Muscle of arm (tissue), 14 donors: ENCODE data around the gene HAO2. TPM values are rescaled to one million over a fixed set of nuclear protein-coding genes. Genes with fewer than 3 reads are reported as not detected.
"Not testable (repeated sequence)": the region's sequence is repeated elsewhere in the genome, so short reads cannot be mapped to it uniquely, and the experiment has no call there.

Source experiments
- DNase-seq: peaks from one replicate; pipeline ENCODE4 v3.0.0-alpha.2; 2013
- long read RNA-seq, 11 donors: transcript quantifications; one replicate each; lab custom pipeline, GENCODE V29; 2026
- polyA plus RNA-seq, 12 donors: library from polyadenylated mRNA; unstranded; fragments of 120-200 nt; gene quantifications; one replicate each; pipeline ENCODE4 v1.2.1, GENCODE V29; 2013; ENCODE audit not compliant: insufficient read length in 12 of 12

HAO2 gene
- polyA plus RNA-seq = under 1 TPM in 5 of 12 donors, not detected in 7; 0.12 to 0.28 (median 0.24) TPM
- long read RNA-seq, donor 1 = 0 reads
- long read RNA-seq, donor 2 = 0 reads
- long read RNA-seq, donor 3 = 0 reads
- long read RNA-seq, donor 4 = 0 reads
- long read RNA-seq, donor 5 = 0 reads
- long read RNA-seq, donor 6 = 0 reads
- long read RNA-seq, donor 7 = 0 reads
- long read RNA-seq, donor 8 = 0 reads
- long read RNA-seq, donor 9 = 0 reads
- long read RNA-seq, donor 10 = 0 reads
- long read RNA-seq, donor 11 = 0 reads

DNA sequence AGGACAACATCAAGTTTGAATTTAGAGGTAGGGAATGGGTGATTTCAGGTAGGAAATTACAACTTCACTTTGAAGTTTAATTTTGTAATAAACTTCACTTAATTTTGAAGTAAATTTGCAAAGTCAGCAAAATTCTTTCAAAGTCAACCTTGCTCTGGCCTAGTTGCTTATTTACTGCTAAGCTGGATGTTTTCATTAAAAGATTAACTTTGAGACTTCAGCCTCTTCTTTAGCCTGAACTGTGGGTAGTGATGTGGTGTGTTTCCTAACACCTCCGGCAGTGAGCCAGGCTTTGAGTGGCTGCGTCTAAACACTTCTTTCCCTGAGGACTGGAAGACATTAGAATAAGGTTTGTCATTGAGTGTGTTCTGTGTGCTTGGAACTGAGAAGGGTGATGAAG lies at the start of gene HAO2:
TSS of gene HAO2 (plus strand) at position 232 of the 400 bp plus-strand sequence. CDS start 12,301 bp downstream, outside the sequence.
- DNase-seq = no peak

DNA sequence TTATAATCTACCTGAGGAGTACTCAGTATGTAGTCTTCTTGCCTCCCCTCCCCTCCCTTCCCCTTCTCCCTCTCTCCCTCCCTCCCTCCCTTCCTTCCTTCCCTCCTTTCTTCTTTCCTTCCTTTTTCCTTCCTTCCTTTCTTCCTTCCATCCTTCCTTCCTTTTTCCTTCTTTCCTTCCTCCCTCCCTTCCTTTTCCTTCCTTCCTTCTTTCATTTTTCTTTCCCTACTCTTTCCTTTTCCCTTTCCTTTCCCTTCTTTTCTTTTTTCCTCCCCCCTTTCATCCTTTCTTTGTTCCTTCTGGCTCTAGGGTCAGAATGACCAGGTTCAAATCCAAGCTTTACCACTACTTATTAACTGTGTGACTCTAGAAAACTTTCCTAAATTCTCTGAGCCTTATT lies 48.5 kb upstream of the HAO2 start:
- DNase-seq = no peak

DNA sequence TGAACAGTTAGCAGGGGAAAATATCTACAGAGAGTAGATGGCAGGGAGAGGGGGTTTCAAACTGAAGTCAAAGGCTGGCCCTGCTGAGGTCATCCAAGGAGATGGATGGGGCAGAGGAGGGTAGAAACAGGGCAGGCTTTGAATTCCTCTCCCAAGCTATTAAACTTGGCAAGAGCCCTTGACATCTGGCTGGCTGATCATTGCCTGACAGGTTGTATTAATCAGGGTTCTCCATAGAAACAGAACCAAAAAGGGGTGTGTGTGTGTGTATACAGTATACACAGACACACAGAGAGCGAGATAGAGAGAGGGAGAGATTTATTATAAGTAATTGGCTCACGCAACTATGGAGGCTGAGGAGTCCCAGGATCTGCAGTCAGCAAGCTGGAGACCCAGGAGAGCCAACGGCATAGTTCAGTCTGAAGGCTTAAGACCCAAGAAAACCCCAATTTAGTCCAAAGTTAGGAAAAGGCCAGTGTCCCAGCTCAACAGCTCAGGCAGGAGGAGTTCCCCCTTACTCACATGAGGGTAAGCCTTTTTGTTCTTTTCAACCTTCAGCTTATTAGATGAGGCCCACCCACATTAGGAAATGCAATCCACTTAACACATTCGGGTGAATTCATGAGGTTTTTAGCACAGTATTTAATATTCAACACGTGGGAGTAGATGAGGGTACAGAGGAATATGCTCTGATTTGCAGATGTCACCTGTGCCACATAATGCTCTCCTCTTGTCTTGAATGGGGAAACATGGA lies 46.7 kb upstream of the HAO2 start:
- no peak for DNase-seq

DNA sequence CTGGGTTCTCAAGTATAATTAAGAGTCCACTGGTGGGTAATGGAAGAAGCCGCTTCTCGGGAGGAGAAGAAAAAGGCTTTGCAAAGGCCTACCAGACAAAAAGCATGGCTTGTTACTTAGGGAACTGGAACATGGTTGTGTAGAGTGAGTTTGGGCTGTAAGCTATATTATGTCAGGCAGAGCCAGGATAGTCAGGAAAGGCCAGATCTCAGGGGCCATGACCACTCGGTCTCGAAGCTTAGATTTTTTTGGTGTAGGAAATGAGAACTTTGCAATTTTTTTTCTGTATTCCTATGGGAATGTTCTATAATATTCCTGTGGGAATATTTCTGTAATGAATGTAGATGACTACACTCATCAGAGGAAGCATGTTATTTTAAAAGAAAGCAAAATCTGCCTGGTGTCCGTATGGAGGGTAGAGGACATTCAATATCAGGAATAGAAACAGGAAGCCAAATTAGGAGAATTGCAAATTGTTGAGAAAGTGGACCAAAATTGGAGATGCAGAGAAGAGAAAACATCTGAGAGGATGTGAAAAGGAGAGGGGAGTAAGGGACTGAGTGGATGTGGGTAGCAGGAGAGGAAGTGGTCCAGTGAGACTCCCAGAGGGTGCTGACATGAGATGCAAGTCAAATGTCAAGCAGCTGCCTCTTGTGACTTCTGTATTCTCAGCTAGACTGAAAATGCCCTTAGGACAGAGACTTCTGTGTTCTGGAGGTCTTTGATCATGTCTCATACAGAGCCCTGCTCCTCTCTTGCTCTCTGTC lies 45.2 kb upstream of the HAO2 start:
- no peak for DNase-seq

DNA sequence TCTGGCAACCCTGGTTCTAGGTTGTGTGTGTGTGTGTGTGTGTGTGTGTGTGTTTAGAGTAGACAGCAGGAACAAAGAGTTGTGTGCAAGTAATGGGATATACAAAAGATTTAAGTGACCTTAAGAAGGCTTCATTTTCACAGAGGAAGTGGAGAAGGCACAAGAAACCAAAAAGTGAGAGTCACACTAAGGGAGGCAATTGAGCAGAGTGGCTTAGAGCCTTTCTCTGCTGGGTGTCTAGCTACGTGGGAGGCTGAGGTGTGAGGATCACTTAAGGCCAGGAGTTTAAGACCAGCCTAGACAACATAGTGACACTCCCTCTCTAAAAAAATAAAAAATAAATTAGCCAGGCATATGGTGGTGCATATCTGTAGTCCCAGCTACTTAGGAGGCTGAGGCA lies 44.4 kb upstream of the HAO2 start:
- no peak for DNase-seq

DNA sequence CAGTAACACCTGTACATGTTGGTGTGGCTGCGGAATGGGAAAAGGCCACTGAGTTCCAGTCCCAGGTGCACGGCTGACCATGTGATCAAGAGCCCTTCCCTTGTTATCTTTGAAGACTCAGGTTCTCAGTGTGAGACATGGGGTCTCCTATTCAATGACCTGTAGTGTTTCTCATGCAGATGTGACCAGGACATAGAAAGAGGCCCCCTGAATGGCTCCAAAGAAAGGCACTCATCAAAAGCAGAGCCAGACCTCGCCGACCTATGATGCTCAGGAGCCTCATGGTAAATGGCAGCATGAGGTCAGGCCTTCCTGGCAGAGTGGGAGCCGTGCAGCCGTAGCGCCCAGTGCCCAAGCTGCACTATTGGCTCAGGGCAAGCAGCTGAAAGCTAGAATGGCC lies 42.3 kb upstream of the HAO2 start:
- no peak for DNase-seq

DNA sequence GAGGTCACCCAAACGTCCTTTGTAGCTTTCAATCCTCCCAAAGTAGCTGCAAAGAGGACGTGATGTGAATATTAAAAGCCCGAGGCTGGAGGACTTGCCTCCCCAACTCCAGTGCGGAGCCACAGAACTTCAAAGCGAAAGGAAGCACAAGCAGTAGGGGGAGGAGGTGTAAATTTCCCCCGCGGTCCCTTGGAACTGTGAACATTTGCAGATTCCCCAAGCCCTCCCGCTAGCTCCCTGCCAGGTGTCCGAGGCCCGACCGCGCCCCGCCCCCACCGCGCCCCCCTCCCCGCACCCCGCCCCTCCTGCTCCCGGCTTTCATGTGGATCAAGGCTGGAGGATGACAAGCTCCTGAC lies 41.5 kb upstream of the HAO2 start:
- no peak for DNase-seq

DNA sequence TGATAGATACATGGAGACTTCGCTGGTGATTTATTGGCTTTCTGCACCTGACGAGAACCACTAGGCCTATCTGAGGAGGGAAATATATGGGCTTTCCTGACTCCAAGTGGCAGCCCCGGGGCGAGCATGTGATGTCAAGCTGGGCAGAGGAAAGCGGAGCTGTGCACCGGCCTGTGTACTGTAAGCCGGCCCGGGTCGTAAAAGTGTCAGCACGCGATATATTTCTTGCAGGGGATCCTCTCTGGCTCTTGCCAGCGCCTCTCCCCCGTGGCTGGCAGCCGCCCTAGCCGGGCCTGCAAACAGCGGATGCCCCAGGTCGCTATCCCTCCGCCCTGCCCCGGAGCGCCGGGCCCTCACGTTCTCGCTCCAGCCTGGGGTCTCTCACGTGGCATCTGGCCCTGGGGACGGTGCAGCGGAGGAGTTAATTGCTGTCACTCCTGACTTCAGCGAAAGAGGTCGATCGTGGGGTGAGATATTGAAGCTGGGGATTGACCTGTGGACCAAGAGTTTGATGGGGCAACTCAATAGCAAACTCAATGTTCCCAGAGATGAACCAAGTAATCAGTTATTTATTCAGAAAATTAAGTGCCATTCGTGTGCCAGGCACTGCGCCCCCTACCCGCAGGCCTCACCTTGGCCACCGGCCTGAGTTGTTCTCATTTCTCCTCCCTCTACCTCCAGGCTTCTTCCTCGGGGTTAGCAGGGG lies 41.0 kb upstream of the HAO2 start:
- peak; percentile 46 for DNase-seq

DNA sequence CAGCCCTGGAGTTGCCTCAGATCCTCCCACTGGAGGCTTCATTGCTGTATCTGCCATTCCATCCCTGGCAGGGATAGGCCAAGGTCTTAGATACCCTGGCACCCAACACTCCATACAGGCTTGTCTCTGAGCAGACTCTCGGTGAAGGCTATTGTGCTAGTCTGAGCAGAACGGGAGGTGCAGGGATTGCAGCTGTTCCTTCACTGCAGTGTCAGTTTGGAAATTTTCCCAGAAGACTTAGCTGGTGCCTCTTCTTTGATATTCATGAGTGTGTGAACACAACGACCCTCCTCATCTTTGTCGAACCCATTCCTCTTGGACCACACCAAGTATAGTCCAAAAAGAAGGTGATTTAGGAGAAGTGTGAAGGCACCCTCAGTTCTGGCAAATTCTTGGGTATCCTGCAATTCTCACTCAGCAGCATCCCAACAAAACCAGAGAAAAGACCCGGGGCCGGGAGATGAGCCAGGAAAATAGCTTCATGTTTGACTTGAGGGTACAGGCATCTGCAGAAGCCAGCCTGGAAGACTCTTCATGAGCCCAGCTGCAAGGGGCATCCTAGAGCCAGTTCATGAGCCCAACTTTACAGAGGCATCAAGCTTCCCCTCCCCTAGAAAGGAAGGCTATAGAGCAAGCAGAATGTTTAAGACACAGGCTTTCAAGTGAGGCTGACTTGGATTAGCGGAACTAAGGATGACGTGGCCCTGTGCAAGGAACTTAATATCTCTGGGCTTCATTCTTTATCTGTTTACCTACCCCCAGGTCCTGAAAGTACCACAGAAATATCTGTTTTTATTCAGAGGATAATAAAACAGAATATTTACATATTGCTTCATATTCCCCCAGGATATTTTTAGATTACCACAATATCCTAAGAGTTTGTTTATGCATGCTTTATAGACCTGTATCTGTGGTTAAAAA lies 38.8 kb upstream of the HAO2 start:
- no peak for DNase-seq

DNA sequence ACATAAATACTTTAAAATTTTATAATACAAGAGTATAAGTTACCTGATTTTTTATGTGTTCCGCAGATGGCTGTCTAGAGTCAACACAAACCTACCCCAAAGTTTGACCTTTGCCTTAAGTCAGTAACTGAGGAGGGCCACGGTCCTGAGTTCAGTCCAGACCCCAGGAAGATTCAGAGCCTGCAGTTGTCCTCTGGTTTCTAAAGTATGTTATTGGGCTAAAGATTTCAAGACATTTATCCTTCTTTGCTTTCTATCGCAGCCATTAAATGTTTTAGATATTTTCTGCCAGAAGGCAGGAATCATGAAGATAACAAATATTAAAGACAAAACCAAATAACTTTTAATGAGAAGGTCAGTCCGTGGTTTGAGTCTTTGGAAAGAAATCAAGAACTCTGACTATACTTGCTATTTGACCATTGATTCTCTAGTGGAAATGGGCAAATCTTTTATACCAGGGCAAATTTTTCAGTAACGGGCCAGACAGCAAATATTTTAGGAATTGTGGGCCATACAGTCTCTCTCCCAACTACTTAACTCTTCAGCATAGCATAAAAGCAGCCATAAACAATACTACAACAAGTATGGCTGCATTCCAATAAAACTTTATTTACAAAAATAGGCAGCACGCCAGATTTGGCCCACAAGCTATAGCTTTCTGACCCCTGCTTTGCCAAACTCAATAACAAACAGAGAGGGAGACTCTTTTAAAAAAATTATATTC lies 38.0 kb upstream of the HAO2 start:
- no peak for DNase-seq

DNA sequence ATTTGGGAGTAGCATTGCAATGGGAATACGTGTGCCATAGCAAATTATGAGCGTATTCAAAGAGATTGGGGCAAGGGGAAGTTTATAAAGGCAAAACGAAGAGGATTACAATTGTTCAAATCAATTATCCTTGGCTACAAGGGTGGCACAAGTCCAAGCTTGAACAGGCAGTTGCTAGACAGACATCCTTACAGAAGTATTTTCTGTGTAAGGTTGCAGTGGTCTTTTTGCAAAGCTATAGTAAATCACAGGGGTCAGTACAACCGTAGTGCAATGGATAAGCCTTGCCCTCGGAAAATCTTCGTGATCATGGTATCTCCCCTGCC lies 37.4 kb upstream of the HAO2 start:
- no peak for DNase-seq

DNA sequence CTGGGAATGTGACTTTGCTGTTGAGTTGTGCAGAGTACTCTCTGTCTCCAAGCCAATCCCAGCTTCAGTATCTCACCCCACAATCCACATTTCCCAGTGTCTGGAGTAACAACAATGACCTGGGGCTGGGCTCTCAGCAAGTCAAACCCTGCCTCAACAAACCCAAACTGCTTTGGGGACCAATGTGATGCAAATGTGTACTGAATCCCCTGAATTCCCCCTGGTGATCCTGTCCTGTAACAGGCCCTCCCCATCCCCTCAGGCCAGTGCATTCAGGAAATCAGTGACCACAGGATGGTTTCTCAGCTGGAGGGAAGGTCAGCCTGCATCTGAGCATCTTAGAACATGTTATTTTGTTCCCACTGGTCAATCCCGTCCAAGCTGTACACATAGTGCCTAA lies 36.7 kb upstream of the HAO2 start:
- DNase-seq = no peak

DNA sequence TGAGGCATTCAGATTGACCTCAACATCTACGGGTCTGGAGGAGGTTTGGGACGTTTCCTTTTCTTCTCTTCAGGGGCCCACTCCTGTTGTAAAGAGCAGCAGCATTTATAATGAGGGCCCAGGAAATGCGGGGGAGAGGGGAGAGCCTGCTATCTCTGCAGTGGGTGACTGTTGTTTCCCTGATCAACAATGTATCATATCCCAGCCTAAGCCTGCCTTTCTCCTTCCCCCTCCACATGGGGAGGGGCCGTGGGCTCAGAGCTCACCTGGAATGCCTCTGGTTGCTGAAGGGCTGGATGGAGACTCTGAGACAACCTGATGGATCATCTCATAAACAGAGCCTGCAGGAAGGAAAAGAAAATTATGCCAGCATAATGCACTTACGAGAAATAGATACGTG lies 36.0 kb upstream of the HAO2 start:
- no peak for DNase-seq

DNA sequence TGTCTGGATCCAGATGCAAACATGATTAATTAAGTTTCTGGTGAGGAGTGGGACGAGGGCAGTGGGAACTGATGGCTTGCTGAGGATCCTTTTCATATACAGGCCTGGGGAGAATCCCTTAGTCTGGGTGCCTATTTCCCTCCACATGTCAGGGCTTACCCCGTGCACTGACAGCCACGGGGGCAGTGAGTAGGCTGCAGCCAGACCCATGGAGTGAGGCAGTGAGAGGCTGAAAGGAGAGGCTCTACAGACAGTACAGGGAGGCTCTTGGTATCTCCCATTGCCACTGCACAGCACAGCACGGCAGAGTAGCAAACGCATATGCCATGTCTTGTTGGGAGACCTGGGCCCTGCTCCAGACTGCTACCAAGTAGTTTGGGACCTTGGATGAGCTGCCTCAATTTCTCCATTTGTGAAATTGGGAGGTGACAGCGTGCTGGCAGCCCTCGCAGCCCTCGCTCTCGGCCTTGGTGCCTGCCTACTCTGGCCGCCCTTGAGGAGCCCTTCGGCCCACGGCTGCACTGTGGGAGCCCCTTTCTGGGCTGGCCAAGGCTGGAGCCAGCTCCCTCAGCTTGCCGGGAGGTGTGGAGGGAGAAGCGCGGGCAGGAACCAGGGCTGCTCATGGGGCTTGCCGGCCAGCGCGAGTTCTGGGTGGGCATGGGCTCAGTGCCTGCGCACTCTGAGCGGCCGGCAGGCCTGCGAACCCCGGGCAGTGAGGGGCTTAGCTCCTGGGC lies 35.3 kb upstream of the HAO2 start:
- no peak for DNase-seq

DNA sequence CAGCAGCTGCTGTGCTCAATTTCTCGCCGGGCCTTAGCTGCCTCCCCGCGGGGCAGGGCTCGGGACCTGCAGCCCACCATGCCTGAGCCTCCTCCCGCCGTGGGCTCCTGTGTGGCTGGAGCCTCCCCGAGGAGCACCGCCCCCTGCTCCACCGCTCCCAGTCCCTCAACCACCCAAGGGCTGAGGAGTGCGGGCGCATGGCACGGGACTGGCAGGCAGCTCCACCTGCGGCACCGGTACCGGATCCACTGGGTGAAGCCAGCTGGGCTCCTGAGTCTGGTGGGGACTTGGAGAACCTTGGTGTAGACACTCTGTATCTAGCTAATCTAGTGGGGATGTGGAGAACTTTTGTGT lies 34.7 kb upstream of the HAO2 start:
- not testable (repeated sequence) for DNase-seq

DNA sequence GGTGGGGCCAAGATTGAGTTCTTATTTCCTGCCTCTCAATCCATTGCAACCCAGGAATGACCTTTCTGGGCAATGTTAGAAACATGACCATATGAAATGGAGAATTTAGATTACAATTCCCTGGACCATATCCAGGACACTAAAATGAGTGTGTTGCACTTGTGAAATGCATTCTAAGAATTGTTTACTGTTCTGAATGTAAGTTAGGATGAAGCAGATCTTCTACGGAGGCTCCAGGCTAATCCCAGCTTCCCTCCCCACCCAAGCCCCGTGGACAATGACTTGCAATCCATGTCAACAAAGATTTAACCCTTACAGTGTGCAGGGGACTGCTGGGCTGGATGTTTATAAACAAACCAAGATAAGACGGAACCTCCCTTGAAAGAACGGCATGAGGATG lies 31.7 kb upstream of the HAO2 start:
- DNase-seq = peak; percentile 32

DNA sequence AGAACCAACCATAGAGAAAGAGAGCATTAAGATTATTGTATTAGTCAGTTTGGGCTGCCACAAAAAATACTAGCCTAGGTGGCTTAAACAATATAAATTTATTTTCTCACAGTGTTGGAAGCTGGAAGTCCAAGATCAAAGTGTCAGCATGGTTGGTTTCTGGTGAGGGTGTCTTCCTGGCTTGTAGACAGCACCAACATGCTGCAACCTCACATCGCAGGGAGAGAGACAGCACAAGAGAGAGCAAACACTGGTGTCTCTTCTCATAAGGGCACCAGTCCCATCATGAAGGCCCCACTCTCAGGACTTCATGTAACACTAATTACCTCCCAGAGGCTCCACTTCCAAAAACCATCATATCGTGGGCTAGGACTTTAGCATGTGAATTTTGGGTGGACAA lies 30.6 kb upstream of the HAO2 start:
- no peak for DNase-seq

DNA sequence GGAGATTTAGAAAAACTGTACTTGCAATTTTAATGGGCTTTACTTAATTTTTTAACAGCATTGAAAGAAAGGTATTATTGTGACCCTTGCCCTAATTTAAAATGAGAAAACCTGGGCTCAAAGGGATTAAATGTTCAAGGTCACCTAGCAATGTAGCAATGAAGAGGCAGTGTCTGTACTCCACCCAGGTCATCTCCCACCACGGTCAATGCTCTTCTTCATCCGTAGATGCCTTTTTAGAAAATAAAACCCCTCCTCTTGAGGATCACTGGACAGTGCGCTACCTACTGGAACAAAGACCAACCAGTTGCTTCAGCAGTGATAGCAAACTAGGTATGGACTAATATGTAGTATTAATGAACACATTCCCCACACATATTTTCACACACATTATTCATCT lies 29.8 kb upstream of the HAO2 start:
- no peak for DNase-seq

DNA sequence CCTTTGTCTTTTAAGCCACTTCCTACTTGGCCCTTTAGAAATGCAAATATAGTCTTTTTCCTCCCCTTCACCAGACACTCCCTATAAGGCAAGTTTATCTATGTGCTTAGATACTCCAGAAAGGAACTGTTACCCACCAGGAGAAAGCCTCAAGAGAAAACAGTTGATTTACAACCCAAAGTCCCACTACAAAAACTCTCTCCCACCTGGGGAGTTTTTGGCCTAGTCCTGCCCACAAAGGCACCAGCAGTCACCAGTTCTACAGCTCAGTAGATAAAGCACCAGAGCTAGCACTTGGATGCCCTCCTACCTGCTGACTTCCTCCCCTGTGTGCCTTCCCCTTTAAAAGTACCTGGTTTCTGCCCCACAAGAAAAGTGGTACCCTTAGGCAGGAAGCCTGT lies 27.7 kb upstream of the HAO2 start:
- DNase-seq = no peak

DNA sequence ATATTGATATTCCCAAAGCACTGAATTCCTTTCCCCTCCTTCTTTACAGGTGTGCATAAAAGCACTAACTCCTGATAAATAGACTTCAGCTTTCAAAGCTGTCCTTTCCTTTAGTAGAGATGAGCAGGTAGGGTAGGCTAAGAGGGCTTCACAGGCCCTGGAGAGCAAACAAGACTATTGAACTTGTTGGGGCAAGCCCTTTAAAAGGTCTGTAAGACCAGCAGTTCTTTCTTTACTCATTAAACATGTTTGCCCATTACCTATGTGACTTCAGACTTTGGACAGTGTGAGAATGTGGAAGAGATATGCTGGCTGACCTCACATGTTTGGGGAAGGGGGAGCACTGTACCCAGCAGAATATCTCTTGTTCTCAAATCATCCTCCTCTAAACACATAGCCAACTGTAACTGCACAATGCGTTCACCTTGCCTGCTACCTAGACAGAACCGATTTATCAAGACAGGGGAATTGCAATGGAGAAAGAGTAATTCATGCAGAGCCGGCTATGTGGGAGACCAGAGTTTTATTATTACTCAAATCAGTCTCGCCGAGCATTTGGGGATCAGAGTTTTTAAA lies 27.1 kb upstream of the HAO2 start:
- DNase-seq = no peak
